Loucy (cell line): Measurements from ENCODE around the gene LMBRD2.

Source experiments
- H2AFZ ChIP-seq: fragments of 200-600 bp; sonication (generic); 2 replicates; pipeline ENCODE4 v1.6.0; 2016; ENCODE audit warnings: antibody characterized with exemption, mild to moderate bottlenecking, low read length, moderate library complexity
- H3F3A ChIP-seq: fragments of 200-600 bp; 2 replicates; pipeline ENCODE4 v1.6.0; 2016; ENCODE audit warnings: antibody characterized with exemption, low read depth, mild to moderate bottlenecking
- H3K27me3 ChIP-seq: fragments of 200-600 bp; sonication (generic); 2 replicates; pipeline ENCODE4 v1.6.1; 2014; ENCODE audit warnings: low read length, mild to moderate bottlenecking; ENCODE audit not compliant: insufficient read depth, poor library complexity, severe bottlenecking
- H3K36me3 ChIP-seq: fragments of 200-600 bp; sonication (generic); 2 replicates; pipeline ENCODE4 v1.6.1; 2016; ENCODE audit warnings: low read length; ENCODE audit not compliant: insufficient read depth
- H3K4me1 ChIP-seq: fragments of 200-600 bp; sonication (generic); 2 replicates; pipeline ENCODE4 v1.5.1; 2014; ENCODE audit warnings: low read length, mild to moderate bottlenecking; ENCODE audit not compliant: insufficient read depth, poor library complexity, severe bottlenecking
- H3K4me2 ChIP-seq: fragments of 200-600 bp; sonication (generic); 2 replicates; pipeline ENCODE4 v1.6.0; 2014; ENCODE audit warnings: antibody characterized with exemption, low read length, low read depth, mild to moderate bottlenecking; ENCODE audit not compliant: poor library complexity, severe bottlenecking
- H3K4me3 ChIP-seq: fragments of 200-600 bp; sonication (generic); 2 replicates; pipeline ENCODE4 v1.5.1; 2014; ENCODE audit warnings: low read length, mild to moderate bottlenecking, mixed read lengths; ENCODE audit not compliant: poor library complexity, severe bottlenecking
- H3K79me2 ChIP-seq: fragments of 200-600 bp; sonication (generic); 2 replicates; pipeline ENCODE4 v1.6.1; 2014; ENCODE audit warnings: low read length; ENCODE audit not compliant: insufficient read depth
- H3K9ac ChIP-seq: fragments of 200-600 bp; sonication (generic); 2 replicates; pipeline ENCODE4 v1.6.0; 2014; ENCODE audit warnings: mild to moderate bottlenecking, low read depth, low read length, moderate library complexity; ENCODE audit not compliant: poor library complexity, severe bottlenecking
- H3K9me2 ChIP-seq: fragments of 200-600 bp; sonication (generic); replicated peaks from 2 replicates; pipeline ENCODE4 v1.6.1; 2016; ENCODE audit warnings: low read depth, low read length, mixed read lengths
- H3K9me3 ChIP-seq: fragments of 200-600 bp; sonication (generic); 2 replicates; pipeline ENCODE4 v1.6.1; 2014; ENCODE audit warnings: mild to moderate bottlenecking, antibody characterized with exemption, low read length, low read depth; ENCODE audit not compliant: insufficient read depth
- H4K20me1 ChIP-seq: fragments of 200-600 bp; sonication (generic); 2 replicates; pipeline ENCODE4 v1.6.0; 2014; ENCODE audit warnings: antibody characterized with exemption, low read length, mild to moderate bottlenecking; ENCODE audit not compliant: insufficient read depth, poor library complexity, severe bottlenecking
- CTCF ChIP-seq: fragments of 200-600 bp; sonication (generic); conservative IDR thresholded peaks from 2 replicates; pipeline ENCODE4 v1.5.1; 2014; ENCODE audit warnings: mild to moderate bottlenecking, antibody characterized with exemption, low read length
- EZH2phosphoT487 ChIP-seq: fragments of 200-600 bp; IDR thresholded peaks from 2 replicates; pipeline ENCODE4 v1.6.1; 2018; ENCODE audit warnings: antibody characterized with exemption, mild to moderate bottlenecking, moderate library complexity, borderline replicate concordance

The LMBRD2 gene

GRCh38 chr5:36056422-36056821 lies 95.3 kb downstream of the LMBRD2 start:
- Histone ChIP-seq H3K9me3 (no peaks in the 10 kb centered on the region), H3F3A (peaks cover 14% of the 10 kb centered on the region), H2AFZ (no peak overlapping the region), H3K79me2 (no peaks in the 10 kb centered on the region), H3K9ac (peak overlapping the region; percentile 8), H3K9me2 (no peaks in the 10 kb centered on the region), H3K4me3 (no peak overlapping the region), H3K36me3 (no peaks in the 10 kb centered on the region), H3K4me1 (peaks cover 92% of the 10 kb centered on the region), H3K27me3 (no peaks in the 10 kb centered on the region), H4K20me1 (no peaks in the 10 kb centered on the region), H3K4me2 (peak overlapping the region; percentile 31)
- TF ChIP-seq EZH2phosphoT487 (no peak), CTCF (no peak)

- no peaks in the 10 kb centered on the region for H3K9me2 ChIP-seq
- H3K36me3 ChIP-seq = no peaks in the 10 kb centered on the region
Measured at GRCh38 chr5:36055984-36056383, 95.7 kb downstream of the LMBRD2 start.

GRCh38 chr5:36054647-36055046 lies 97.0 kb downstream of the LMBRD2 start:
- no peaks in the 10 kb centered on the region for H3K36me3 ChIP-seq
- H2AFZ ChIP-seq = 0 out of 2 replicates have a peak overlapping the region, but pooled peaks have one; percentile 45
- no peaks in the 10 kb centered on the region for H3K9me3 ChIP-seq
- H4K20me1 ChIP-seq = no peaks in the 10 kb centered on the region
- no peaks in the 10 kb centered on the region for H3K9me2 ChIP-seq
- peak overlapping the region; percentile 66 for H3K4me2 ChIP-seq
- H3K4me1 ChIP-seq = peaks cover 83% of the 10 kb centered on the region
- H3K79me2 ChIP-seq = no peaks in the 10 kb centered on the region
- TF ChIP-seq CTCF (no peak), EZH2phosphoT487 (no peak)
- H3F3A ChIP-seq = peaks cover 7% of the 10 kb centered on the region
- H3K4me3 ChIP-seq = peak overlapping the region; percentile 60
- no peaks in the 10 kb centered on the region for H3K27me3 ChIP-seq
- H3K9ac ChIP-seq = peak overlapping the region; percentile 60

More at GRCh38 chr5:36055984-36056383, 95.7 kb downstream of the LMBRD2 start:
- peaks cover 14% of the 10 kb centered on the region for H3F3A ChIP-seq
- H3K4me1 ChIP-seq = peaks cover 95% of the 10 kb centered on the region
- no peaks in the 10 kb centered on the region for H4K20me1 ChIP-seq
- H3K4me2 ChIP-seq = peak overlapping the region; percentile 11
- H3K9me3 ChIP-seq = no peaks in the 10 kb centered on the region
- no peak for TF ChIP-seq CTCF
- no peak for TF ChIP-seq EZH2phosphoT487
- no peak overlapping the region for H2AFZ ChIP-seq
- no peaks in the 10 kb centered on the region for H3K27me3 ChIP-seq
- H3K79me2 ChIP-seq = no peaks in the 10 kb centered on the region
- peak overlapping the region; percentile 8 for H3K9ac ChIP-seq
- H3K4me3 ChIP-seq = no peak overlapping the region
